ENCODE measurements around the gene SOX13. TPM values are rescaled to one million over a fixed set of nuclear protein-coding genes. Genes with fewer than 3 reads are reported as not detected.

SOX13 gene
- polyA plus RNA-seq, 4 donors, result 16.5 to 67.4 (median 42.3) TPM

DNA sequence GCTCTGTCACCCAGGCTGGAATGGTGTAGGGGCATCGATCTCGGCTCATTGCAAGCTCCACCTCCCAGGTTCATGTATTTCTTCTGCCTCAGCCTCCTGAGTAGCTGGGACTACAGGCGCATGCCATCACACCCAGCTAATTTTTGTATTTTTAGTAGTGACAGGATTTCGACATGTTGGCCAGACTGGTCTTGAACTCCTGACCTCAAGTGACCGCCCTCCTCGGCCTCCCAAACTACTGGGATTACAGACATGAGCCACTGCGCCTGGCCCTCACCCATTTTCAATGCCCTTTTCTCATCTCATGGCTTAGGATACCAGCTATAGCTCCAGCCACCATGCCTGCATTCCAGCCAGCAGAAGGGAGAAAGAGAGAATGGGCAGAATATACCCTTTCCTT is 12.9 kb upstream of the SOX13 start:
- DNase-seq (ENCODE audit: low read depth in 4 of 4, low spot score in 3 of 4), result no peak

DNA sequence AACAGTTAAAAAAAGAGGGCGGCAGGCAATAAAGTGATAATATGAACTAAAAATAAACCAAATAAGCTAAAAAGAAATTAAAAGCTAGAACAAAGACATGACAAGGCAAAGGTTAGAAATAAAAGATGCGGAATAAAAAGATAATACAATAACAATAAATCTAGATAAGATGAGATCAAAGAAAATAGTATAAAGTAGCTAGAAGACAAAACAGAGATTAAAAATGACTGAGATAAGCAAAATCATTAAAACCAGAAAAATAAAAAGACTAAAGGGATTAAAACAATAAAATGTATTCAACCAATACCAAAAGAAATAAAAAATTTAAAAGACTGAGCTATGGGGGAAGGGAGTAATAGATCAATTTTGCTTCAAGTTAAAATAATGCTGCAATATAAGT is 10.8 kb upstream of the SOX13 start:
- no peak for DNase-seq (ENCODE audit: low read depth in 4 of 4, low spot score in 3 of 4)

DNA sequence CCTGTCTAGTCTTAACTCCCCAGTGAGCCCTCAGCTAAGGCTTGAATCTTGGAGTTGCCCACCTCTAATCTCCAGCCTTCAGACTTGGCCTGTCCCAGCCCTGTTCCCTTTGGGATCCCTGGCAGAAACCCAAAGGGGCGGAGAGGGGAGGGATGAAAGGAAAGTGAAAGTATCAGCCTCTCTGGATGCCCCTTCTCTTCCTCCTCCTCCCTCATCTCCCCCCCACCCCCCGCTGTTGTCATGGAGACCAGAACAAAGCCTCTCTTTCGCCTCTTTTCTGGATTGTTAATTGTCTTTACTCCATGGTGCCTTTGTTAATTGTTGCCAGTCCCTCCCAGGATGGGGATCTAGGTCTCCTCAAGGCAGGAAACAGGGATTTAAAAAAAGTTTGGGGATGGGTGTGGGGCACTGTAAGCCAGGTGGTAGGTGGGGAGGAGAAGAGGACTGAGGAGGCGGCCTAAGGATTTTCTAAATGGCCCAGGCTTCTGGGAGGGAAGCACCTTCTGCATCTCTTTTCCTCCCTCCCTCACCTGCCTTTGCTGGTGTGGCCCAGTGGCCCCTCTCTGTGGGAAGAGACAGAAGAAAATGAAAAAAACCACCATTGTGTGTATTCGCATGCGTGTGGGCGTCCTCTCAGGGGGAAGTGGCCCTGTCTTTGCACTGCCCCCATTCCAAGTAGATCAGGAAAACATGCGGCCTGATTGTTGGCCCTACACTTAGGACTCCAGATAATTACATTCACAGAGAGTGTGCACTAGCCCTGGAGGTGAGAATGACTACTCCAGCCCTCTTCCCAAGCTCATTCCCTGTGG is 7.5 kb upstream of the SOX13 start:
- no peak for DNase-seq (ENCODE audit: low read depth in 4 of 4, low spot score in 3 of 4)

DNA sequence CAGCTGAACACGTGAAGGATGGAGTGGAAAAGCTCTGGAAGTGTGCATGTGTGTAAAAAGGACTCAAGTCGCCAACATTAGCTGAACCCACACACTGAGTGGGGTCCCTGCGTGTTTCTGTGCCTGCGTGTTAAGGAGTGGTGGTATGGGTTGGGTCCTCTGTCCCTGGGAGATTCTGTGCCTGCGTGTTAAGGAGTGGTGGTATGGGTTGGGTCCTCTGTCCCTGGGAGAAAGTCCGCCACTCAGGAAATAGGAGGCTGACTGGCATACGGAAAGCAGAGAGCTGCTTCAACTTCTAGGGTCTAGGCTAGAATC is 7.0 kb upstream of the SOX13 start:
- no peak for DNase-seq (ENCODE audit: low read depth in 4 of 4, low spot score in 3 of 4)

DNA sequence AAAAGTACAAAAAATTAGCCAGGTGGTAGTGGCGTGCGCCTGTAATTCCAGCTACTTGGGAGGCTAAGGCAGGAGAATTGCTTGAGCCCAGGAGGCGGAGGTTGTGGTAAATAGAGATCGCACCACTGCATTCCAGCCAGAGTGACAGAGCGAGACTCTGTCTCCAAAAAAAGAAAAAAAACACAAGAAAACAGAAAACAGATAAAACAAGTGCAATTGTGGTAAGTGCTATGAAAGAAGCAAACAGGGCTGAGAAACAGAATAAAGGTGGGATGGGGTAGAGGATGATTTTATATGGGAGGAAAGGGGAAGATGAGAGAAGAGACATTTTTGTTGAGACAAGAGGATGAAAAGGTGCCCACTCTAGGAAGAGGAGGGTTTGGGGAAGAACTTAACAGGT is 5.0 kb upstream of the SOX13 start:
- no peak for DNase-seq (ENCODE audit: low read depth in 4 of 4, low spot score in 3 of 4)

DNA sequence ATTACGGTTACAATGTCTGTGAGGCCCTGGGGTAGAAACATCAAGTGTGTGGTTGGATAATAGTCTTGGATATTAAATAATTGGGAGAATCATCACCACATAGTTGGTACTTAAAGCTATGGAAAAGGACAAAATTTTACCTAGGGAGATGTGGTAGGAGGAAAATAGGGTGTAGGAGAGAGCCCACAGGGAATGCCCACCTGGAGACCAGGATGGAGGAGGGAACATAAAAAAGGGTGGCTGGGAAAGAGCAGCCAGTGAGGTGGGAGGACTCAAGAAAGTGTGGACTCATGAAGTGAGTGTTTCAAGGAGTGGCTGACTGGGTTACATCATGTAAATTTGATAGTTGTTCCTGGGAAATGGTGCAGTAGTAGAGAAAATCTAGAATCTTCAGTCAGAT is 3.0 kb upstream of the SOX13 start:
- DNase-seq (ENCODE audit: low read depth in 4 of 4, low spot score in 3 of 4), result no peak

DNA sequence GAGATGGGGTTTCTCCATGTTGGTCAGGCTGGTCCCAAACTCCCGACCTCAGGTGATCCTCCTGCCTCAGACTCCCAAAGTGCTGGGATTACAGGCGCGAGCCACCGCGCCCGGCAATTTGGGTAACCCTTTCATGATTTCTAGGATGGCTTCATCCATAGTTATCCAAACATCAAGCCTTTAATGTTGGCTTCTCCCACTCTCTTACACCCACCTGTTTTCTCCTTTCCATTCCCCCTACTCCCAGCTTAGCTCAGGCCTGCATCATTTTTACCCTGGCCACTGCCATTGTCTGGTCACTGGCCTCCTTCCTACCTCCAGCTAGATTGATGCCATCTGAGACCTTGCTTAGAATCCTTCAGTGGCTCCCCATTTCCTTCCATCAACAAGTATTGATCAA is 2.0 kb upstream of the SOX13 start:
- no peak for DNase-seq (ENCODE audit: low read depth in 4 of 4, low spot score in 3 of 4)

DNA sequence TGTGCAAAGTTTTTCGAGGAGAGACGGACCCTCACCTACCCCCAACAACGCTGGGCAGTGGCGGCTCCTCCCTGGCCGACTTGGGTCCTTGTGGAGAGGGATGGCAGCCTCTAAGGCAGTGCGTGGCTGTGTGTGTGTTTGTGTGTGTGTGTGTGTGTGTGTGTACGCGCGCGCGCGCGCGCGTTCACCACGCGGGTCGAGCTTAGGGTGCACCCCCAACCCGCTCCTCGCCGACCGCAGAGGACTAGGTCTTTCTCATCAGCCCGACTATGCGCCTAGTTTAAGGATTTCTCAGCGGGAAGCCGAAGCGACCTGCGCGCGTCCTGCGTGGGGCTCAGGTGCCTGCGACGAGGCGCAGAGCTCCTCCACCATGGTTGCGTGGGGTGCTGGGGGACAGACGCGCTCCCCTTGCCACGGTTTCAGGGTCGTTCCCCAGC is 940 bp downstream of the SOX13 start:
- no peak for DNase-seq (ENCODE audit: low read depth in 4 of 4, low spot score in 3 of 4)

DNA sequence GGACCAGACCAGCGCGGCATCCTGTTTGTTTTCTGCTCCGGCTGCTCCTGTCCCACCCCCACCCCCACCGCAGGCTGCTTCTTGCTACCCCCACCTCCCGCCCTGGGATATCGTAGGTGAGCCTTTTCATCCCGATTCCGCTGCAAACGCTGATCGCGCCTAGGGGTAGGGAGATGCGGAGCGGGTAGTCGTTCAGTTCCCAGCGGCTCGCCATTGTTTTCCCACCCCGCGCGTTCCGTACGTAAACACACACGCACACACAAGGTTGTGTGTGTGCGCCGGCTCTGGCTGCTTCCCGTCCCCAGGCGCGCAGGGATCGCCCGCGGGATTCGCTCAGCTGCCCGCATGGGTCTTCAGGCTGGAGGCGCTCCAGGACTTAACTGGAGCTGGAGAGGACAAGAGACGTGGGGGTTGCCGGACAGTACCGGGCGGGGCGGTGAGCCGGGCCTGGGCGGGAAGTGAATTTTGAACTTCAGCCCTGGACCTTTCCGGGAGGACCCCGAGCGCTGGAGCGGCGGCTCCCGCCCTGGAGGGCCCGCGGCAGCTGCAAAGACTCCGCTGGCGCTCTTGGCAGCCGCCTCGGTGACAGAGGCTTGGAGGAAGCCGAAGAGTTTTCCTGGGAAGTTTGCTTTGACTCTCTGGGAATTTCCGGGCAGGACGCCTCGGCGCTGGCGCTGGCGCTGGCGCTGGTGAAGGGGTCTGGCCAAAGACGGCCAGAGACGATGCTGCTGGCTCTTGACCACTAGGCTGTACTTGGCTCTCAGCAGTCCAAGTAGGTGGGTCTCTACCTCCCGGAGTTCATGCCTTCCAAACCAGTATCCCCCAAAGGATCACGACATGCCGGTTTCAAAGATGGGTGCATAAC is 1.6 kb downstream of the SOX13 start:
- DNase-seq (ENCODE audit: low read depth in 4 of 4, low spot score in 3 of 4), result peak in 1 of 4 donors; percentile 68

DNA sequence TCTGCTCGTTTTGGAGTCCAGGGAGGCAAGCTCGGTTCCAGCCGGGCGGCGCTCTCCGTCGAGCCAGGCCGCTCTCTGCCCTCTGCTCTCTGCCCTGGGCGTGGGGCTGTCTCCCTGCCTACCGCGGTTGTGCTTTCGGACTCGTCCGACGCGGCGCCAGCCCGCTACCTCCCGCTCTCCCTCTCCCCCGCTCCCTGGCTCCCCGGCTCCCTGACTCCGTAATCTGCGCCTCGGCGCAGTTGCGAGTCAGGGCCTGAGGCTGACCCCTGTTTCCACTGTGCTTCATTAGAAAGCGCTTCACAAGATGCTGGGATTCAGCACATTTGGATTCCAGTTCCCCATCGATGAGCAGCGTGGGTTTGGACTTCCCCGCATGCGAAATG is 2.2 kb downstream of the SOX13 start:
- no peak for DNase-seq (ENCODE audit: low read depth in 4 of 4, low spot score in 3 of 4)

DNA sequence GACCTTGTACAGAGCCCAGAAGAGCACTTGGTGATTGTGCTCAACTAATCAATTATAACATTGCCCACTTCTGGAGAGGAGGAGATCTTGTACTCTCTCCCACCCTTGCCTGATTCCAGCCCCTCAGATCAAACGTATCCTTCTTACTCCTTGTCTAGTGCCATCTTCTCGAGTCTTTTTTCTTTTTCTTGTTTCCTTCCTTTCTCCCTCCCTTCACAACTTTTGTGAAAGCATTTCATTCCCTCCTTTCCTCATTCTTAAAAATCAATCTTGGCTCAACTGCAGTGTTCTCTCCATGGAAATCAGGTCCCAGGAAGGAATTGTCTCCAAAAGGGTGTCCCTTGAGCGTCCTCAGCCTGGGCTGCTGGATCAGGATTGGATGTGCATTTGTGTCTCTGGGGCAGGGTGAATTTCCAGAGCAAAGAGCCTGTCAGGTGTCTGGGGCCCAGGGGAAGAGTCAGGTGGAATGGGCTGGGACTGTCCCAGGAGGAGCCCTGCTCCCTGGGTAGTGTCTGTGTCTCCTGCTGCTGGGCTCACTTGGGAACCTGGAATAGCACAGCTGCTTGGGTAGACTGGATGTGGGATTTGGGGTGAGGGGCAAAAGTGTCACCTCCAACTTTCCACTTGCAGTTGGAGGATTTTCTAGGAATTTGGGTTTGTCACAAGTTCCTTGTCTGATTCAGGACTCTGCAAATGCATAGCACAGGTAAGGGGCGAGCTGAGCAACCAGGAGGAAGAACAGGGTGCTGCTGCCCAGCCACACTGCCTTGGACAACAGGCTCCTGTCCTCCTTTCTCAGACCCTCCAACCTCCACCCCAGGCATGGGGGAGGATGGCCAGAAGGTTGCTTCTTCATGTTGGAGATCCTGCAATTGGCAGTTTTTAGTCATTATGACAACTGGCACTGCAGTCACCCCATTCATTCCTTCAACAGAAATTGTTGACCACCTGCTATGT is 3.3 kb downstream of the SOX13 start:
- no peak for DNase-seq (ENCODE audit: low read depth in 4 of 4, low spot score in 3 of 4)

DNA sequence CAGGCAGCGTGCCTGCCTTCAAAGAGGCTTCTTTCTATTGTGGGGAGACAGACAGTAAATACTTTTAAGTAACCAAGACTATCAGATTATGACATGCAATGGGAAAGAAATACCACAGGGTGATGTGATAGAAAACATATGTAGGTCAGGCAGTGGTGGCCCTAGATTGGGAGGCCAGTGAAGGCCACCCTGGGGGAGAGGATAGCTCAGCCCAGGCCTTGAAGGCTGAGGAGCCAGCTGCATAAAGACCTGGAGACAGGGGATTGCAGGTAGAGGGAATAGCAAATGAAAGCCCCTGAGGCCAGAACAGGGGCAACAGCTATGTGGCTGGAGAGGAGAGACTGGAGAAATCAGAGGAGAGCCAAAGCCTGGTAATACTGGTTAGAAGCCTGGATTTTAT is 4.0 kb downstream of the SOX13 start:
- DNase-seq (ENCODE audit: low read depth in 4 of 4, low spot score in 3 of 4), result no peak

DNA sequence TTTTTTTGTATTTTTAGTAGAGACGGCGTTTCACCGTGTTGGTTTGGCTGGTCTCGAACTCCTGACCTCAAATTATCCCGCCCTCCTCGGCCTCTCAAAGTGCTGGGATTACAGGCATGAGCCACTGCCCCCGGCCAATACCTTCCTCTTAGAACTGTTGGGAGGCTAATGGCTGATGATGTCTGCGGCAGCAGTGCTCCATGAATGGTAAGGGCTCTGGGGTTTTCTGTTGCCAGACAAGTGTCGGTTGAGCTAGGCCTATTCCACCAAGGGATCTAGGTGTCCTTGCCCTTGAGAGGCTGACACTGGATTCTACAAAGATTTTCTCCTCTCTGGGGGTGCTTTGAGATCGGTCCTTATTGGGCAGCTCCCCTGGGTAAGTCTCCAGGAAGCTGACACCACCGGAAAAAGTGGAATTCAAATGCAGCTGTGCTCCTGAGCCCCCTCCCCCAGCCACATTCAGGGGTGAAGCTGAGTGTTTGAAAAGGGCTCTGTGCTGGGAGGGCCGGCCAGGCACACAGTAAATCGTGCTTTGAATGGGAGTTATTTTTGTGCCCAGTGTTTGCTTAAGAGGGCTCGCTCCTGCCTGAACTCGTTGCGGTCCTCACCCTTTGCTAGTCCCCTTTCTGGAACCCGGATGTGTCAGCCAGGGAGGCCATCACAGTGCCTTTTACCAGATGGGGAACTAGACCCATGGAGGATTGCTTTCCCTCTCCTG is 5.2 kb downstream of the SOX13 start:
- DNase-seq (ENCODE audit: low read depth in 4 of 4, low spot score in 3 of 4), result no peak

DNA sequence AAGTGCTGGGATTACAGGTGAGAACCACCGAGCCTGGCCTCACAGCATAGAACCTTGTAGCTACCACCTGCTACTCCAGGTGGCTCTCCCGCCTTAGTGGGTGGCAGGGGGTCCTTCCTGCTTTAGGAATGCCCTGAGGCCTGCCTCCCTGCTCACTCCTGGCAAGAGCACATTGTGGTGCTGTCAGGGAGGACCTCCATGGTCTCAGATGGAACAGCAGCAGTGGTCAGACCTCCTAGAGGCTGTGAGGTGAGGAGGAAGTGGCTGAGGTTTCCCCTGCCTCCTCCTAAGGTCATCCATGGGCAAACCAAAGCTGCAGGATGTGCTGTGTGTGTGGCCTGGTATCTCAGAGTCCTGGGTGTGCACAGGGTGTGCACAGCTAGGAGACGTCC is 6.7 kb downstream of the SOX13 start:
- DNase-seq (ENCODE audit: low read depth in 4 of 4, low spot score in 3 of 4), result no peak

DNA sequence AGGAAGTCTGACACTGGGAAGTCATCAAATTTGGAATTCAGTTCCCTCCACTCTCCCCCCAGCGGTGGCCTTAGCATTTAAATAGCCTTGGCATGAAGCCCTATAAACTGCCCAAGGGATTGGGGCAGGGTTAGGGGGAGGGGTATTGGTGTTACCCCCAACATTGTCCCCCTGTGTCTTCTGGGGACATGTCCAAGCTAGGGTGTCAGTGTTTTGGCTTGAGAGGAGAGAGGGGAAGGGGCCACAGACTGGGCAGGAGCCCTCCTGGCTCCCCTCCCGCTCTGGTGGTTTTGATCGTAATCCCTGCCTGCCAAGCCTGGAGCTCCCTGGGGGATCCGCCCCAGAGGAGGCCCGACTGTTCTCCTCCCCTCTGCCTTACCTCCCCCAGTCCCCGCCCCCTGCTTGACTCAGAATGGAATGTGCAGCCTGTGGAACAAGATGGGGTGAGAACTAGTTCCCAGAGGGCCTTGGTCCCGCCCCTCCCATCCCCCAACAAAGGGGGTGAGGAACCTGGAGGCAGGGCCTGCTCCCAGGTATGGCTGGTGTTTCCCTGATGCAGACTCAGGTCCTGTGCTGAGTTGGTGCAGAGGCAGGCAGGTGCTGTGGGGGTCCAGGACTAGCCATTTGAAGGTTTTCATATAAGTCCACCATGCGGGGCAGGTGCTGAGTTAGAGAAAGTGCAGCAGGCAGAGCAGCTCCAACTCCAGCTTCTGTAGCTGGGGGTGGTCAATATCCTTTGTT is 7.4 kb downstream of the SOX13 start:
- peak in 3 of 4 donors; percentile 78 to 87 (median 86) for DNase-seq (ENCODE audit: low read depth in 4 of 4, low spot score in 3 of 4)

DNA sequence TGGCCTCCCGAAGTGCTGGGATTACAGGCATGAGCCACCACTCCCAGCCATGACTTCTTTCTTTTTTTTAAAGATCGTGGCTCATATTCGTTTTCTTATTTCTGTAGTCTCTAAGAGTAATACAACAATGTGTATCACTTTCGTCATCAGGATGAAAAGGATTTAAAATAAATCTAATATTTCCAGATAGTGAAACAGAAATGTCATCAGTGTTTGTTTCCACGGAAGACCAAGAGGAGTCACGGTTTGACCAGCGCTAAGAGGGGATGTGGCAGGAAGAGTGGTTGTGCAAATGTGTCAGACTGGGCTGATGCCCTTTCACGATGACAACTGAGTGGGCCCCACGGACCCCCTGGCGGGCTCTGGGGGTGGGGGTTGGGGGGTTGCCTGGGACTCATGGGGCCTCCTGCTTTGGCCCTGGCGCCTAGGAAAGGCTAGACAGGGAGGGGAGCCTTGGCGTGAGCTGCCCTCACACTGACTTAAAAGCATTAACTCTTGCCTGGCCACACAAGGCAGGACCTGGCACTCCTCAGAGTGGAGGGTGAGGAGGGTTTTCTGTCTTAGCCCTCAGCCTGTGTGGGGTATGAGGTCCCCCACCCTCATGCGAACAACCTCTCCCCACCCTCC is 8.4 kb downstream of the SOX13 start:
- no peak for DNase-seq (ENCODE audit: low read depth in 4 of 4, low spot score in 3 of 4)

DNA sequence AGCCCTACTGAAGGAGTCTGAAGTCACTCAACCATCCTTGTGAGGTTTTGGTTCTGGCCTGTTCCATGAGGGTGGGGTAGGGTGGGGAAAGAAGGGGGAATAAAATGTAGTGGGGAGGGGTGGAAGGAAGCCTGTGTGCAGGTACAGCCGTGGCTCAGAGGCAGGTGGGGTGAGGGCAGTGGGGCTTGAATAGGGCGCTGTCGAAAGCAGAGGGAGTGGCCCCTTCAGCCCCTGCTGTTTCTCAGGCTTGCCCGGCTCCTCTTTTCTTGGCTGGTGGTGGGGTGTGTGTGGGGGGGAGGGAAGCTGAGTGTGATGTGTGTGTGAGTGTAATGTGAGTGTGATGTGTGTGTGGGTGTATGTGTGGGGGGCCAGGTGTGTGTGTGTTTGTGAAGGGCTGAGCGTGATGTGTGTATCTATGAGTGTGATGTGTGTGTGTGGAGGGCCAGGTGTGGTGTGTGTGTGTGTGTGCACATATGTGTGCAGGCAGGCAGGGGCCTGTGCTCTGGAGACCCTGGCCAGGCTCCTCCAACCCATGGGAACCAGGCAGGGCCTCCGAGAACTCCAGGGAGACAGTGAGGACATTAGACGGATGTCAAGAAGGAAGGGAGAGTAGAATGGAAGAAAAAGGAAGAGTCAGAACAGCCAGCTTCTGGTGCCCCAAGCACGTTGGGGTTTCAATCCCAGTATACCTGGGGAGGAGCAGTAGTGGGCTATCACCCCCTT is 9.0 kb downstream of the SOX13 start:
- no peak for DNase-seq (ENCODE audit: low read depth in 4 of 4, low spot score in 3 of 4)

DNA sequence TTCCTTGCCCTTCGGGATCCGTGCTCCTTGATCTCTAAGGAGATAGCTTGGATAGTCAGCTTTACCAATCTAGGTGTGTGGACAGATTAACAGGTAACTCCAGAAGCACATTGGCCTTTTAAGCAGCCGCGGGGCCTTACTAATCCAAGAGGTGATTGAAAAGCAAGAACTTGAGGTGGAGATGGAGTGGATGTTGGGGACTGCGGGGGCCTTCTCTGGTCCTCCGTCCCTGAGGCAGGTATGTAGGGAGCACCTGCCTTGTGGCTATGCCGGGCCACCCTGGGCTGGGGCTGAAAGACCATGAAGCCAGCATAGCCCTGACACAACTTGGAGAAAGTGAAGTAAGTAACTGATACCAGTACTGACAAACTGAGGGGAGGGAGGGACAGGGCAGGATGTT is 10.6 kb downstream of the SOX13 start:
- DNase-seq (ENCODE audit: low read depth in 4 of 4, low spot score in 3 of 4), result no peak
